Measurements from ENCODE around the gene KRTAP5-11.
"Not testable (repeated sequence)": the region's sequence is repeated elsewhere in the genome, so short reads cannot be mapped to it uniquely, and the experiment has no call there.

Gene KRTAP5-11, protein sequence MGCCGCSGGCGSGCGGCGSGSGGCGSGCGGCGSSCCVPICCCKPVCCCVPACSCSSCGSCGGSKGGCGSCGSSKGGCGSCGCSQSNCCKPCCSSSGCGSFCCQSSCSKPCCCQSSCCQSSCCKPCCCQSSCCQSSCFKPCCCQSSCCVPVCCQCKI

DNA sequence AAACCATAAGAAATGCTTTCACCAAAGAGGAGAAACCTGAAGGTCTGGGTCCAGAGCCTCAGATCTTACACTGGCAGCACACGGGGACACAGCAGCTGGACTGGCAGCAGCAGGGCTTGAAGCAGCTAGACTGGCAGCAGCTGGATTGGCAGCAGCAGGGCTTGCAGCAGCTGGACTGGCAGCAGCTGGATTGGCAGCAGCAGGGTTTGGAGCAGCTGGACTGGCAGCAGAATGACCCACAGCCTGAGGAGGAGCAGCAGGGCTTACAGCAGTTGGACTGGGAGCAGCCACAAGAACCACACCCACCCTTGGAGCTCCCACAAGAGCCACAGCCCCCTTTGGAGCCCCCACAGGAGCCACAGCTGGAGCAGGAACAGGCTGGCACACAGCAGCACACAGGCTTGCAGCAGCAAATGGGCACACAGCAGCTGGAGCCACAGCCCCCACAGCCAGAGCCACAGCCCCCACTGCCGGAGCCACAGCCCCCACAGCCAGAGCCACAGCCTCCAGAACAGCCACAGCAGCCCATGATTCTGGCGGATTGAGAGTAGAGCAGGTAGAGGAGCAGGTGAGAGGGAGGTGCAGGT is at the start of gene KRTAP5-11:
Gene KRTAP5-11, minus strand, starts transcription at position 567 of the 587 bp plus-strand sequence. Its CDS starts 38 bp downstream, at position 529.
- no peak for DNase-seq

DNA sequence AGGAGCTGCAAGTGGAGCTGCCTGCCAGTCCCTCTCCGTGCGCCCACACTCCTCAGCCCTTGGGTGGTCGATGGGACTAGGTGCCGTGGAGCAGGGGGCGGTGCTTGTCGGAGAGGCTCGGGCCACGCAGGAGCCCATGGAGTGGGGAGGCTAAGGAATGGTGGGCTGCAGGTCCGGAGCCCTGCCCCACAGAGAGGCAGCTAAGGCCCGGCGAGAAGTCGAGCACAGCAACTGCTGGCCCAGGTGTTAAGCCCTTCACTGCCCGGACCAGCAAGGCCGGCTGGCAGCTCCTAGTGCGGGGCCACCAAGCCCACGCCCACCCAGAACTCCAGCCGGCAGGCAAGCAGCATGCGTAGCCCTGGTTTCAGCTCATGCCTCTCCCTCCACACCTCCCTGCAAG is 48.9 kb upstream of the KRTAP5-11 start:
- not testable (repeated sequence) for DNase-seq

DNA sequence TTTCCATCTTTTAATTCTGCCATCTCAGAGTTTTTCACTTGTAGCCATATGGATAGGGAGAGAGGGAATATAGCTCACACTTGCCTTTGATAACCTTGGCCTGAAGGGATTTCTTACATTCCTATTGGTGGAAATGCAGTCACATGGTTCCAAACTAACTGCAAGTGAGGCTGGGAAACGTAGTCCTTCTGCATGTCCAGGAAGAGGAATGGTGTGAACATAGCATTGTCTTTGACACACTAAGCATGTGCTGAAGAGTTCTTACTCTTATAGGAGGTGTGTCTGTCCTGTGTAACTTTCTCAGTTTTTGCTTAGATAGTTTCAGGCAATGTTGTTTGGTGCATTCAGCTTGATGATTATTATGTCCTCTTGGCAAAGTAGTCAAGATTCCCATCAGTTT is 47.4 kb upstream of the KRTAP5-11 start:
- DNase-seq: not testable (repeated sequence)

DNA sequence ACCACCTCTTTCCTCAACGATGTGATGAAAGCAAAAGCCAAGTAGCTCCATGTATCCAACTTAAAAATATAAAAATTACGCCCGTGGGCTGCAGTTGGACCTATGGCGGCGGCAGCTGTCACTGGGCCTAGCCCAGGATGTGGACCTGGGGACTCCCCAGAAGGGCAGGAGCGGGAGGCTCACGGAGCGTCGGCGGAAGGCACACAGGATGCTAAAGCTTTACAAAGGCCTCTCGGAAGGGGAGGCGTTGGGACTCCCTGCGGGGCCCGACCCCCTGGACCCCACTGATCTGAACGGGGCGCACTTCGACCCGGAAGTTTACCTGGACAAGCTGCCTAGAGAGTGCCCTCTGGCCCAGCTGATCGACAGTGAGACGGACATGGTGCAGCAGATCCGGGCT is 46.3 kb upstream of the KRTAP5-11 start:
- not testable (repeated sequence) for DNase-seq

DNA sequence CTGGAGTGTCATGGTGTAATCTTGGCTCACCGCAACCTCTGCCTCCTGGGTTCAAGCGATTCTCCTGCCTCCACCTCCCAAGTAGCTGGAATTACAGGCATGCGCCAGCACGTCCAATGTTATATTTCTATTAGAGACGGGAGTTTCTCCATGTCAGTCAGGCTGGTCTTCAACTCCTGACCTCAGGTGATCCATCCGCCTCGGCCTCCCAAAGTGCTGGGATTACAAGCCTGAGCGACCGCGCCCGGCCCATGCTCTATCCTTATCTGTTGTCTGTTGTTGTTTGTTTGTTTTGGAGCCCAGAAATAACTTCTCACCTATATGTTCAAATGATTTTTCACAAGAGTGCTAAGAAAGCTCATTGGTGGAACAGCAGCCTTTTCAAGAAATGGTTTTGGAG is 40.6 kb upstream of the KRTAP5-11 start:
- not testable (repeated sequence) for DNase-seq

DNA sequence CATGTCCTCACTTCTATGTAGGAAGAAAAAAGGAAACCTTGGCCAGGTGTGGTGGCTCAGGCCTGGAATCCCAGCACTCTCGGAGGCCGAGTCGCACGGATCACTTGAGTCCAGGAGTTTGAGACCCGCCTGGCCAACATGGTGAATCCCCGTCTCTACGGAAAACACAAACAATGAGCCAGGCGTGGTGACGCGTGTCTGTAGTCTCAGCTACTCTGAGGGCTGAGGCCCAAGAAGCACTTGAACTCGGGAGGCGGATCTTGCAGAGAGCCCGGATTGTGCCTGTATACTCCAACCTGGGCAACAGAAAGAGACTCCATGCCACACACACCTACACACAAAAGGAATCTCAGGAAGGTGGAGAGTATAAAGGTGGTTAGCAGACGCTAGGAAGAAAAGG is 39.9 kb upstream of the KRTAP5-11 start:
- not testable (repeated sequence) for DNase-seq

DNA sequence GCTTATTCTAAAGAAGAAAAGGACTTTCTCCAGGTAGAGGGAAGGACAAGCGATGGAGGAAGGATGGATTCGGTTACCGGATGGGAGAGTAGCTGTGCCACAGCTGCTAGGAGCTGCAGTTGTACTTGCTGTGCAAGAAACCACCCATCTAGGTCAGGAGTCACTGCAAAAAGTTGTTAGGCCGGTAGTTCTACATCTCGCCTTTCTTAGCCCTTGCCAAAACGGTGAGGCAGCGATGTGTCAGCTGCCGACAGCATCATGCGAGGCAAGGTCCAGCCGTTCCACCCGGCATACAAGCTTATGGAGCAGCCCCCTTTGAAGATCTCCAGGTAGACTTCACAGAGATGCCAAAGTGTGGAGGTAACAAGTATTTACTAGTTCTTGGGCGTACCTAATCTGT is 32.3 kb upstream of the KRTAP5-11 start:
- DNase-seq: not testable (repeated sequence)

DNA sequence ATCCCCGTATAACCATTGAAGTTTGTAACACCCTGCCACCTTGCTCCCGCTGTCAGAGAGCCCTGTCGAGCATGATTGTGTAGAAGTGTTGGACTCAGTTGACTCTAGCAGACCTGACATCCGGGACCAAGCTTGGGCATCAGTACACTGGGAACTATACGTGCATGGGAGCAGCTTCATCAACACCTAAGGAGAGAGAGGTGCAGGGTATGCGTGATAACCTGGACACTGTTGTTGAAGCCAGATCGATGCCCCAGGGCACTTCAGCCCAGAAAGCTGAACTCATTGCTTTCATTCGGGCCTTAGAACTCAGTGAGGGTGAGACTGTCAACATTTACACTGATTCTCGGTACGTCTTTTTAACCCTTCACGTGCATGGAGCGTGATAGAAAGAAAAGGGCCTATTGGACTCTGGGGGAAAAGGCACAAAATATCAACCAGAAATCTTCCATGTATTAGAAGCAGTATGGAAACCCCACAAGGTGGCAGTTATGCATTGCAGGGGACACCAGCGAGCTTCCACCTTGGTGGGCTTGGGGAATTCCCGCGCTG is 31.8 kb upstream of the KRTAP5-11 start:
- DNase-seq: not testable (repeated sequence)

DNA sequence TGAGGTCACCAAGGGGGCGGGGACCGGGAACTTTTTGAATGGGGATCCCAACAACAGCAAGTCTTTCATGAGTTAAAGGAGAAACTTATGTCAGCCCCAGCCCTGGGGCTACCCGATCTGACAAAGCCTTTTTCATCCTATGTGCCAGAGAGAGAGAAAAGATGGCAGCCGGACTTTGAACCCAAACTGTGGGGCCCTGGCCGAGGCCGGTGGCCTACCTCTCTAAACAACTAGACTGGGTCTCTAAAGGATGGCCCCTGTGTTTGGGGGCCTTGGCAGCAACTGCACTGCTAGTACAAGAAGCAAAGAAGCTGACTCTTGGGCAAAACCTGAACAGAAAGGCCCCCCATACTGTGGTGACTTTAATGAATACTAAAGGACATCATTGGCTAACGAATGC is 31.3 kb upstream of the KRTAP5-11 start:
- DNase-seq: not testable (repeated sequence)

DNA sequence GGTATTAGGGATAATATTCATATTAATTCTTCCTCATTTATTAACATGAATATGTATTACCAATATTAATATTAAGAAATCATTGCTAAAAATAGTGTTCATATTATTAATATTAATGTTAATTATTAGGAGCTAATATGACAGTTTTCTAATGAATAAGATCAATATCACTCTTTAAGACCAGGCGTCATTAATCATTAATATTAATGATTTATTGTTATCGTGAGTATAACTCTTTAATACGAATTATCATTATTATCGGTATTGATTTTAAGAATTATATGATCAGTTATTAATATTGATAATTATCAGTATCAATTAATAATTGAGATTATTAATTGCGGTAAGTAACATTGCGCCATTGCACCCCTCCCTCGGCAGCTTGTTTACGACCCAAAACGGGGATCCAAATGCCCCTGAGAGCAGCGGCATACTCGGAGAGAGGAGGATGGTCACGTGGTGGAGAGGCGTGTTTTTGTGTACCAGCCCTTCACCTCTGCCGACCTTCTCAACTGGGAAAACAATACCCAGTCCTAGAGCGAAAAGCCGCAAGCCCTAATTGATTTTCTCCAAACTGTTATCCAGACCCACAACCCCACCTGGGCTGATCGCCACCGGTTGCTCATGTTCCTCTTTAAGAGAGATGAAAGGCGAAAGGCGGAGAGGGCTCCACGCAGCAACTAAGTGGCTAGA is 28.7 kb upstream of the KRTAP5-11 start:
- not testable (repeated sequence) for DNase-seq

DNA sequence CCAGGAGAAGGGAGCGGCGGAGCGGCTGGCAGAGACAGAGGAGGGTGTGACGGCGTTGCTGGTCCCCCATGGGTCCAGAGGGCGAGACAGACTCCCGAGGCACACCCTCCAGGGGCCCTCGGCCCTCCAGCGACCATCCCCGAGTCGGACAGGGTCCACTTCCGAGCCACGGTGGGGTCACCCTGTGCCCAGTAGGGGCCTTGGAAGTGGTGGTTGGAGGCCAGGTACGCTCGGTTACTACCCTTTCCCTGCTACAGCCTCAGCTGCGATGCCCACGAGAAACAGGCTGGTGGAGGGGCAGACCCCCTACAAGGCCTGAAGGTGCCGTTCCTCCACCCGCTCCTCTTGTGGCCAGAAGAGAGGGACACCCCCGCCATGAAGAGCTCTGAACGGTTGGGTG is 25.6 kb upstream of the KRTAP5-11 start:
- DNase-seq: not testable (repeated sequence)

DNA sequence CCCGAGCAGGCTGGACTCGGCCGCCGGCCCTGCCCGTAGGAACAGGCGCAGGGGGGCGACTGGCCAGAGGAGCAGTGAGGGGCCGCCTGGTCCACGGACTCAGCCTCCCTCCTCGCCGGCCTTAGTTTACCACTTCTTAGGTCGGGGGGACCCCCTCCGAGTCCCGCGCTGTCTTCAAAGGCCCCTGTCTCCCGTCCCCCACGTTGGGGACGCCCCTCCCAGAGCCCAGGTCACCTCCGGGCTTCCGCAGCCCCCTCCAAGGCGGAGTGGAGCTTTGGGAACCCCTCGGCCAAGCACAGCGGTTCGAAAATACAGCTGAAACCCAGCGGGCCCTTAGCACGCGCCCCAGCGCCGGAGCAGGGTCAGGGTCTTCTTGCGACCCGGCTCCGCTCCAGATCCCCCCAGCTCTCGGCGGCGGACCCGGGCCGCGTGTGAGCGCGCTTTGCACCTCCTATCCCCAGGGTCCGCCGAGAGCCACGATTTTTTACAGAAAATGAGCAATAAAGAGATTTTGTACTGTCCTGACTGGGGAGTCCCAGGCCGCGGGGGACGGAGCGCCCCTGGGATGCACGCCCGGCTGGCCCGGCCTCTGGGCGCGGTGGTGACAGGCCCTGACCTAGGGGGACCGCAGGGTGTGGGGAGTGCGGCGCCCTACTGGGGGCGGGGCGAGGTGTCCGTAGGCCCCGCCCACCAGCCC is 25.0 kb upstream of the KRTAP5-11 start:
- not testable (repeated sequence) for DNase-seq

DNA sequence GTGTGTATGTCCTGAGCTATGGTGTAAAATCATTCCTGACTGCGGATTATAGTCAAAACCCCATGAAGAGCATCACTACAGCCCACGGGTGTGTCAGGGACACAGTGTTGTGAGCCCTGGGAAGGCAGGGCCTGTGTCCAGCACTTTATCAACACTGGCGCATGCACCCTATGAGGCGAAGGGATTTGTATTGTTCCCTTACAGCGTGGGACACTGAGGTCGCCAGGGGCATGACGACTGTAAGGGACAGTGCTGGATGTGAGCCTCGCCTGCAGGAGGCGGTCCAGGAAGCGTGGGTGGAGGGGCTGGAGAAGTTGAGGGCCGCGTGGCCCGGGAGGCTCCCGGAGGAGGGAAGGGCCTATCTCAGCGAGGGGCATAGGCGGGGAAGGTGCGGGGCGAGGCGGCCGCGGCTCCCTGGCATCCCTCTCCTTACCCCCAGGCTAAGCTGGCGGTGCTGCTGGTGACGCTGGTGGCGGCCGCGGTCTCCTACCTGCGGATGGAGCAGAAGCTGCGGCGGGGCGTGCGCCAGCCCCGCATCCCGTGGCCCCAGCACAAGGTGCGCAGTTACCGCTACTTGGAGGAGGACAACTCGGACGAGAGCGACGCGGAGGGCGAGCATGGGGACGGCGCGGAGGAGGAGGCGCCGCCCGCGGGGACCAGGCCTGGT is 24.3 kb upstream of the KRTAP5-11 start:
- not testable (repeated sequence) for DNase-seq

DNA sequence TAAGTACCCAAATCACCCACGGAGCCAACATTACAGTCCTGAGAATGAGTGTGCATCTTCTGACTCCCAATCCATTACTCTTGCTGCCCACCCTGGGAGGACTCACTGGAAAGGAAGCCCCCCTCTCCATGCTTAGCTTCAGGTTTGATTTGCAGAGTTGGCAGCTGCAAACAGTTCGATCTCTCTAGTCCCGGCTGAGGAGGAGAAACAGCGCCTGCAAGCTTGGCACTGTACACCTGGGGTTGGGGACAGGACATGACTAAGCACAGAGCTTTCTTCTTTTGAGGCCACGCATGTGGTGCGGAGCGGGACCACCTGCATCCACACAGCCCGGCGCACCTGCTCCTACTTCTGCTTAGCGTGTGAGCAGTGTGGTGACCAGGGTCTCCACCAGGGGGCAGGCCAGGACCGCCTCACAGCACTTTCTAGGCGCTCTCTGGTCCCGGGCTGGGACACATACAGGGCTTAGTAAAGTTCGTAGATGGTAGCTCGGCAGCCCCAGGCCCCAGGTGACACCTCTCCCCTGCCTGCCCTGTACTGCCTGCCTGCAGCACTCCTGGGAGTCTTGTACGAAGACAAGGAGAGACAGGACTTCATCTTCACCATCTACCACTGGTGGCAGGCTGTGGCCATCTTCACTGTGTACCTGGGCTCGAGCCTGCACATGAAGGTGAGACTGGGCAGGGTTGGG is 22.3 kb upstream of the KRTAP5-11 start:
- DNase-seq: not testable (repeated sequence)

DNA sequence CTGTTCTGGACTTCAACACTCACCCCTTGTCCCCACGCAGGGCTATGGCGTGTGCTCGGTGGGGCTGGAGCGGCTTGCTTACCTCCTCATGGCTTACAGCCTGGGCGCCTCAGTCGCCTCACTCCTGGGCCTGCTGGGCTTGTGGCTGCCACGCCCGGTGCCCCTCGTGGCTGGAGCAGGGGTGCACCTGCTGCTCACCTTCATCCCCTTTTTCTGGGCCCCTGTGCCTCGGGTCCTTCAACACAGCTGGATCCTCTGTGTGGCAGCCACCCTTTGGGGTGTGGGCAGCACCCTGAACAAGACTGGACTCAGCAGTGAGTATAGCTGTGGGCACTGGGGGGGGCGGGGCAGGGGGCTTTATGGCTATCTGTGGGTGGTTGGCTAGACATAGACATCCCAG is 20.5 kb upstream of the KRTAP5-11 start:
- DNase-seq: not testable (repeated sequence)

DNA sequence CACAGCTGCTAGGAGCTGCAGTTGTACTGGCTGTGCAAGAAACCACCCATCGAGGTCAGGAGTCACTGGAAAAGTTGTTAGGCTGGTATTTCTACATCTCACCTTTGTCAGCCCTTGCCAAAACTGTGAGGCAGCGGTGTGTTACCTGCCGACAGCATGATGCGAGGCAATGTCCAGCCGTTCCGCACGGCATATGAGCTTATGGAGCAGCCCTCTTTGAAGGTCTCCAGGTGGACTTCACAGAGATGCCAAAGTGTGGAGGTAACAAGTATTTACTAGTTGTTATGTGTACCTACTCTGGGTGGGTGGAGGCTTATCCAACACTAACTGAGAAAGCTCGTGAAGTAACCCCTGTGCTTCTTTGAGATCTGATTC is 6.9 kb upstream of the KRTAP5-11 start:
- not testable (repeated sequence) for DNase-seq

DNA sequence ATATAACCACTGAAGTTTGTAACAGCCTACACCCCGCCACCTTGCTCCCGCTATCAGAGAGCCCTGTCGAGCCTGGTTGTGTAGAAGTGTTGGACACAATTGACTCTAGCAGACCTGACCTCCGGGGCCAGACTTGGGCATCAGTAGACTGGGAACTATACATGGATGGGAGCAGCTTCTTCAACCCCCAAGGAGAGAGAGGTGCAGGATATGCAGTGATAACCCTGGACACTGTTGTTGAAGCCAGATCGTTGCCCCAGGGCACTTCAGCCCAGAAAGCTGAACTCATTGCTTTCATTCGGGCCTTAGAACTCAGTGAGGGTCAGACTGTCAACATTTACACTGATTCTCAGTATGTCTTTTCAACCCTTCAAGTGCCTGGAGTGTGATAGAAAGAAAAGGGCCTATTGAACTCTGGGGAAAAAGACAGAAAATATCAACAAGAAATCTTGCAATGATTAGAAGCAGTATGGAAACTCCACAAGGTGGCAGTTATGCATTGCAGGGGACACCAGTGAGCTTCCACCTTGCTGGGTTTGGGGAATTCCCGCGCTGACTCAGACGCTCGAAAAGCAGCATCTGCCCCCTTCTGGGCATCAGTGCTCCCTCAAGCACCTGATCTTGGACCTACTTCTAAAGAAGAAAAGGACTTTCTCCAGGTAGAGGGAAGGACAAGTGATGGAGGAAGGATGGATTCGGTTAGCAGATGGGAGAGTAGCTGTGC is 6.3 kb upstream of the KRTAP5-11 start:
- DNase-seq: not testable (repeated sequence)

DNA sequence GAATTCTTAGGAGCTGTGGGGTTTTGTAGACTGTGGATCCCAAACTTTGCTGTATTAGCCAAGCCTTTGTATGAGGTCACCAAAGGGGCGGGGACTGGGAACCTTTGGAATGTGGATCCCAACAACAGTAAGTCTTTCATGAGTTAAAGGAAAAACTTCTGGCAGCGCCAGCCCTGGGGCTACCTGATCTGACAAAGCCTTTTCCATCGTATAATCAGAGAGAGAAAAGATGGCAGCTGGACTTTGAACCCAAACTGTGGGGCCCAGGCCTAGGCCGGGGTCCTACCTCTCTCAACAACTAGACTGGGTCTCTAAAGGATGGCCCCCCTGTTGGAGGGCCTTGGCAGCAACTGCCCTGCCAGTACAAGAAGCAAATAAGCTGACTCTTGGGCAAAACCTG is 5.6 kb upstream of the KRTAP5-11 start:
- DNase-seq: not testable (repeated sequence)

DNA sequence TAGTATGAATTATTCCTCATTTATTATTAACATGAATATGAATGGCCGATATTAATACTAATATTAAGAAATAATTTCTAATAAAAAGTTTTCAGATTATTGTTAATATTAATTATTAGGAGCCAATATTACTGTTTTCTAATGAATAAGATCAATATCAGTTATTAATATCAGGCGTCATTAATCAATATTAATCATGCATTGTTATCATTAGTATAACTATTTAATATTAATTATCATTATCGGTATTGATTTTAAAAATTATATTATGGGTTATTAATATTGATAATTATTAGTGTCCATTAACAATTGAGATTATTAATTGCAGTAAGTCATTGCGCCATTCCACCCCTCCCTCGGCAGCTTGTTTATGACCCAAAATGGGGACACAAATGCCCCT is 3.0 kb upstream of the KRTAP5-11 start:
- not testable (repeated sequence) for DNase-seq

DNA sequence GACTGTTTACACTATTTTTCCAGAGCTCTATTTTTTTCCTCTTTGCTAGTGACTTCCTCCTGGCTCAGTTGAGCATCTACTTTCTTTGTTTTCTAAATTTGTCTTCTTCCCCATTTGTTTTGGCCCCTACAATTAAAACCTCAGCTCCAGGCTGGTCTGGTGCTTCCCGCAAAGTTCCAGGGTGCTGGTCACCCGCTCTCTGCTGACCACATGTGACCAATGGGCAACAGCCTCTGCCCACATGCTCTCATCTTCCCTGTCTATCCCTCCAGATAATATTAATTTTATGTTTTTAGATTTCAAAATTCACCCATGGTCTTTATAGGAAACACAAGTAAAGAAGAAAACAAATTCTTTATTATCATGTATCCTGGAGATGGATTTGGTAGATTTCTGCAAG is 294 bp upstream of the KRTAP5-11 start:
- DNase-seq: not testable (repeated sequence)

DNA sequence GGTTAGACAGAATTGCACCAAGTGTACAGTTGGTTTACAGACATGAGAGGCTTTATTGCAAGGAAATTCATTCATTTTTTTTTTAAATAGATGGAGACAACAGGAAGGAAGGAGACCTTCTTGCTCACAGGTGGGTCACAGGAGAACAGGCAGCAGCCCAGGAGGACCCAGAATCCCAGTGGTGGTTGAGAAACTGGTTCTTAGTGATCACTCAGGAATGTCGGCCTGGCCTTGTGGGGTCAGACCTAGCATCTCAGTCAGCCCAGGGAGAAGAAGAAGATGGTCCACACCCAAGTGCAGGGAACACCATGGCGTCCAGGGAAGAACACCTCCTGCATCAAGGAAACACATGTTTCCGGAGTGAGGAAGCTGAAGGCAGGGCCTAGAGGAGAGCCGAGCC is 849 bp downstream of the KRTAP5-11 start:
- DNase-seq: no peak
